ACC112 (cell line): ENCODE measurements around the gene B3GNT4.

Experiments used
- H2AFZ ChIP-seq: fragments of 200-600 bp; sonication (generic); one replicate; pipeline ENCODE4 v1.6.0; 2017; ENCODE audit warnings: antibody characterized with exemption, low read length; ENCODE audit not compliant: unreplicated experiment
- H3K27ac ChIP-seq: fragments of 200-600 bp; sonication (generic); 2 replicates; pipeline ENCODE4 v1.5.1; 2014; ENCODE audit warnings: low read depth, mild to moderate bottlenecking, antibody characterized with exemption, low read length, moderate library complexity
- H3K27me3 ChIP-seq: fragments of 200-600 bp; sonication (generic); 2 replicates; pipeline ENCODE4 v1.6.1; 2014; ENCODE audit warnings: mild to moderate bottlenecking, antibody characterized with exemption, low read length, moderate library complexity, mixed read lengths; ENCODE audit not compliant: insufficient read depth
- H3K36me3 ChIP-seq: fragments of 200-600 bp; sonication (generic); 2 replicates; pipeline ENCODE4 v1.6.1; 2016; ENCODE audit warnings: mild to moderate bottlenecking, antibody characterized with exemption, low read length, moderate library complexity, mixed read lengths; ENCODE audit not compliant: insufficient read depth
- H3K4me1 ChIP-seq: fragments of 200-600 bp; sonication (generic); one replicate; pipeline ENCODE4 v1.6.1; 2016; ENCODE audit warnings: low read length, mixed read lengths; ENCODE audit not compliant: insufficient read depth, unreplicated experiment, control insufficient read depth
- H3K4me3 ChIP-seq: fragments of 200-600 bp; sonication (generic); 2 replicates; pipeline ENCODE4 v1.5.1; 2014; ENCODE audit warnings: mild to moderate bottlenecking, low read depth, low read length
- H3K79me2 ChIP-seq: fragments of 200-600 bp; sonication (generic); one replicate; pipeline ENCODE4 v1.6.0; 2016; ENCODE audit warnings: low read length; ENCODE audit not compliant: control insufficient read depth, unreplicated experiment, insufficient read depth

B3GNT4 gene

GRCh38 chr12:122189626-122190475 is 13.7 kb upstream of the B3GNT4 start:
- Histone ChIP-seq H2AFZ (no peak overlapping the region), H3K27ac (no peak overlapping the region)

GRCh38 chr12:122190842-122191668 is 12.5 kb upstream of the B3GNT4 start:
- Histone ChIP-seq H3K79me2 (no peaks in the 10 kb centered on the region), H2AFZ (no peak overlapping the region), H3K27me3 (no peaks in the 10 kb centered on the region), H3K27ac (no peak overlapping the region), H3K4me3 (no peak overlapping the region), H3K4me1 (no peaks in the 10 kb centered on the region), H3K36me3 (no peaks in the 10 kb centered on the region)

More at GRCh38 chr12:122189626-122190475, 13.7 kb upstream of the B3GNT4 start:
- Histone ChIP-seq H3K4me1 (no peaks in the 10 kb centered on the region), H3K36me3 (no peaks in the 10 kb centered on the region), H3K79me2 (no peaks in the 10 kb centered on the region), H3K4me3 (no peak overlapping the region), H3K27me3 (no peaks in the 10 kb centered on the region)

GRCh38 chr12:122192441-122192840 is 11.1 kb upstream of the B3GNT4 start:
- no peak overlapping the region for H2AFZ ChIP-seq
- H3K27me3 ChIP-seq, result no peaks in the 10 kb centered on the region
- no peaks in the 10 kb centered on the region for H3K36me3 ChIP-seq
- H3K4me3 ChIP-seq, result no peak overlapping the region
- no peak overlapping the region for H3K27ac ChIP-seq
- no peaks in the 10 kb centered on the region for H3K79me2 ChIP-seq
- peaks cover under 1% of the 10 kb centered on the region for H3K4me1 ChIP-seq

- H2AFZ ChIP-seq, result no peak overlapping the region
- no peak overlapping the region for H3K27ac ChIP-seq
- no peaks in the 10 kb centered on the region for H3K27me3 ChIP-seq
- no peak overlapping the region for H3K4me3 ChIP-seq
- H3K79me2 ChIP-seq, result no peaks in the 10 kb centered on the region
- no peaks in the 10 kb centered on the region for H3K36me3 ChIP-seq
- peaks cover 5% of the 10 kb centered on the region for H3K4me1 ChIP-seq
These were observed 8.7 kb upstream of the B3GNT4 start for GRCh38 chr12:122194804-122195203.

GRCh38 chr12:122195405-122195804 is 8.1 kb upstream of the B3GNT4 start:
- H3K27ac ChIP-seq, result no peak overlapping the region
- H3K27me3 ChIP-seq, result no peaks in the 10 kb centered on the region
- H3K79me2 ChIP-seq, result no peaks in the 10 kb centered on the region
- no peak overlapping the region for H2AFZ ChIP-seq
- peaks cover 5% of the 10 kb centered on the region for H3K4me1 ChIP-seq
- no peak overlapping the region for H3K4me3 ChIP-seq
- no peaks in the 10 kb centered on the region for H3K36me3 ChIP-seq

- Histone ChIP-seq H3K27me3 (no peaks in the 10 kb centered on the region), H3K36me3 (no peaks in the 10 kb centered on the region), H2AFZ (no peak overlapping the region), H3K79me2 (no peaks in the 10 kb centered on the region), H3K27ac (no peak overlapping the region), H3K4me1 (peaks cover 5% of the 10 kb centered on the region), H3K4me3 (no peak overlapping the region)
These were observed 5.9 kb upstream of the B3GNT4 start for GRCh38 chr12:122197612-122197966.

- no peak overlapping the region for H3K27ac ChIP-seq
- no peaks in the 10 kb centered on the region for H3K36me3 ChIP-seq
- no peak overlapping the region for H2AFZ ChIP-seq
- no peak overlapping the region for H3K4me3 ChIP-seq
- no peaks in the 10 kb centered on the region for H3K79me2 ChIP-seq
- peaks cover 5% of the 10 kb centered on the region for H3K4me1 ChIP-seq
- H3K27me3 ChIP-seq, result peaks cover 14% of the 10 kb centered on the region
These were observed 3.8 kb upstream of the B3GNT4 start for GRCh38 chr12:122199484-122200355.

- Histone ChIP-seq H3K4me3 (no peak overlapping the region), H3K36me3 (no peaks in the 10 kb centered on the region), H3K79me2 (no peaks in the 10 kb centered on the region), H3K27ac (no peak overlapping the region), H3K4me1 (peaks cover 5% of the 10 kb centered on the region), H3K27me3 (peaks cover 20% of the 10 kb centered on the region), H2AFZ (no peak overlapping the region)
These were observed 2.9 kb upstream of the B3GNT4 start for GRCh38 chr12:122200541-122201175.

GRCh38 chr12:122201381-122201780 is 2.1 kb upstream of the B3GNT4 start:
- no peak overlapping the region for H3K27ac ChIP-seq
- H2AFZ ChIP-seq, result no peak overlapping the region
- no peaks in the 10 kb centered on the region for H3K36me3 ChIP-seq
- H3K4me1 ChIP-seq, result peaks cover 5% of the 10 kb centered on the region
- H3K27me3 ChIP-seq, result peaks cover 20% of the 10 kb centered on the region
- no peaks in the 10 kb centered on the region for H3K79me2 ChIP-seq
- H3K4me3 ChIP-seq, result no peak overlapping the region

- H3K79me2 ChIP-seq, result no peaks in the 10 kb centered on the region
- no peak overlapping the region for H2AFZ ChIP-seq
- peaks cover 20% of the 10 kb centered on the region for H3K27me3 ChIP-seq
- H3K36me3 ChIP-seq, result no peaks in the 10 kb centered on the region
- H3K4me3 ChIP-seq, result no peak overlapping the region
- H3K4me1 ChIP-seq, result peaks cover 5% of the 10 kb centered on the region
- no peak overlapping the region for H3K27ac ChIP-seq
These were observed 1.5 kb upstream of the B3GNT4 start for GRCh38 chr12:122202017-122202416.
